C1 segment of cervical spinal cord (tissue), 14 donors: ENCODE measurements around the gene NOTCH1.
"Not testable (repeated sequence)": the region's sequence is repeated elsewhere in the genome, so short reads cannot be mapped to it uniquely, and the experiment has no call there.

Experiments used
- DNase-seq, 14 donors: peaks; one replicate each; lab custom pipeline; 2025; lab: John Stamatoyannopoulos, UW

The NOTCH1 gene

GRCh38 chr9:136564379-136564988, 18.6 kb upstream of the NOTCH1 start:
- peak in 3 of 14 donors; percentile 24 to 50 (median 39) for DNase-seq

GRCh38 chr9:136563646-136564325, 17.9 kb upstream of the NOTCH1 start:
- no peak for DNase-seq

- DNase-seq: no peak
Measured at GRCh38 chr9:136562746-136563495, 17.1 kb upstream of the NOTCH1 start.

GRCh38 chr9:136561779-136562178, 15.9 kb upstream of the NOTCH1 start:
- no peak for DNase-seq

GRCh38 chr9:136560586-136560985, 14.7 kb upstream of the NOTCH1 start:
- no peak for DNase-seq

GRCh38 chr9:136559371-136559770, 13.5 kb upstream of the NOTCH1 start:
- not testable (repeated sequence) for DNase-seq

- not testable (repeated sequence) for DNase-seq
Measured at GRCh38 chr9:136558846-136559245, 13.0 kb upstream of the NOTCH1 start.

GRCh38 chr9:136558373-136558772, 12.5 kb upstream of the NOTCH1 start:
- no peak for DNase-seq

- no peak for DNase-seq
Measured at GRCh38 chr9:136557036-136557435, 11.2 kb upstream of the NOTCH1 start.

GRCh38 chr9:136556166-136556565, 10.3 kb upstream of the NOTCH1 start:
- DNase-seq: no peak

- DNase-seq: no peak
Measured at GRCh38 chr9:136554870-136555269, 9.0 kb upstream of the NOTCH1 start.

- DNase-seq: no peak
Measured at GRCh38 chr9:136553581-136553980, 7.7 kb upstream of the NOTCH1 start.

- no peak for DNase-seq
Measured at GRCh38 chr9:136552117-136552703, 6.4 kb upstream of the NOTCH1 start.

- DNase-seq: peak in 2 of 14 donors; percentile 23 to 51
Measured at GRCh38 chr9:136551401-136552116, 5.7 kb upstream of the NOTCH1 start.

GRCh38 chr9:136550439-136551289, 4.8 kb upstream of the NOTCH1 start:
- no peak for DNase-seq

GRCh38 chr9:136549010-136549980, 3.4 kb upstream of the NOTCH1 start:
- DNase-seq: no peak

GRCh38 chr9:136547508-136548215, 1.8 kb upstream of the NOTCH1 start:
- DNase-seq: no peak

- peak in 9 of 14 donors; percentile 53 to 85 (median 73) for DNase-seq
Measured at GRCh38 chr9:136546697-136547501, 1.1 kb upstream of the NOTCH1 start.
